GM15510 (cell line): ENCODE measurements around the gene SASH1.

Source experiments
- POLR2A ChIP-seq: IDR thresholded peaks from 3 replicates; pipeline ENCODE4 v1.6.1; 2011; ENCODE audit warnings: borderline replicate concordance; ENCODE audit not compliant: insufficient read length; ENCODE audit errors: extremely low read depth

The SASH1 gene

DNA sequence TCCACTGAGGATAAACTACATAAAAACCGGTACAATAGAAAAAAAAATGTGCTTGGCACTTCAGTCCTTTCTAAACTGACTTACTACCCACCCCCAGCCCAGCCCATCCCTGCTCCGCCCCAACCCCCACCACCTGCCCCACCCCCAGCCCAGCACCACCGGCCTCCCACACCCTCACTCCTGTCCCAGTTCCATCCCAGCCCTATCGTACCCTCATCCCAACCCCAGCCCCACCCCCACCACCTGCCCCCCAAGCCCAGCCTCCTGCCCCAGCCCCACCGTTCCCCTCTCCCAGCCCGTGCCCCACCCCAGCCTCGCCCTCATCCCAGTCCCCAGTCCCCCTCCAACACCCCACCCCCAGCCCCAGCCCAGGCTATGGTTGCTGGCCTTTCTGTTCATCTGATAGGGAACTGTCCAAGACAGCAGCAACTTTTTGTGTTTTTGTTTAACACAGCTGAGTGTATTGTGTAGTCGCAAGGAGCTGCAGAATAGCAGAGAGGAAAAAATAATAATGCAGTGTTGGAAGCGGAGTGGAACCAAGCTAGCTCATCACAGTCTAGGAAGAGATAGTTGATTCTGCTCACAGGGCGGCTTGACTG is 61.9 kb downstream of the SASH1 start:
- TF ChIP-seq POLR2A: no peak

DNA sequence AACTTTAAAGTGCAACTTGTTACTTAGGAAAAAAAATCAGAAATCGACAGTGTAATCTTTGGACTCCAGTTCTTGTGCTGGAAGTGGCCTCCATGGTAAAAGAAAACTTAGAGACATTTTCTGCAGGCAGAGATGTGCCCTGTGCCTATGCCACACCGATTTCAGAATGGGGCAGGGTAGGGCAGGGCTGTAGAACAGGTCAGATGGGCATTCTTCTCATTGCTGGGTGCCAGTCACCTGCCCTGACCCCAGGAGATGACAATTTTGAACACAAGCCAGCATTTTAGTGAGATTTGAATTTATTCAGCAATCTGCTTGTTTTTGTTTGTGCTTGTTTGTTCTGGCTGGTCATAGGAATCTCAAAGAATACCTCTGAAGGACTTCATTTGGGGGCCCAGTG is 63.3 kb downstream of the SASH1 start:
- TF ChIP-seq POLR2A: no peak

DNA sequence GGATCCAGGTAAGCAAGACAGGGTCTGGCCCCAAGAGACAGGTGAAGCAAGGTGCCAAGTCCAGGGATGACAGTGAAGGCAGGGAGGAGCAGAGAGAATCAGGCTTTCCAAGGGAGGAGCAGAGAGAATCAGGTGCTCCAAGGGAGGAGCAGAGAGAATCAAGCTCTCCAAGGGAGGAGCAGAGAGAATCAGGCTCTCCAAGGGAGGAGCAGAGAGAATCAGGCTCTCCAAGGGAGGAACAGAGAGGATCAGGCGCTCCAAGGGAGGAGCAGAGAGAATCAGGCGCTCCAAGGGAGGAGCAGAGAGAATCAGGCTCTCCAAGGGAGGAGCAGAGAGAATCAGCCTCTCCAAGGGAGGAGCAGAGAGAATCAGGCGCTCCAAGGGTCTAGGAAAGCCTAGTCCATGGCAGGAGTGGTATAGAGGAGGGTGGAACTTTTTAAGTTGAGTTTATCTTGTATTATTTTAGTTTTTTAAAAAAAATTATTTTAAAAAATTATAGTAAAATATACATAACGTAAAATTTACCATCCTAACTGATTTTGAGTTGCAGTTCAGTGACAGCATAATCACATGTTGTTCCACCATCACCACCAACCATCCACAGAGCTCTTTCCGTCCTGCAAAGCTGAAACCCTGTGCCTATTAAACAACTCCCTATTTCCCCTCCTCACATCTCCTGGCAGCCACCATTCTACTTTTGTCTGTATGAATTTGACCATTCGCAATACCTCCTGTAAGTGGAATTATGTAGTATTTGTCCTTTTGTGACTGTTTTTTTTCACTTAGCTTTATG is 64.1 kb downstream of the SASH1 start:
- TF ChIP-seq POLR2A: no peak

DNA sequence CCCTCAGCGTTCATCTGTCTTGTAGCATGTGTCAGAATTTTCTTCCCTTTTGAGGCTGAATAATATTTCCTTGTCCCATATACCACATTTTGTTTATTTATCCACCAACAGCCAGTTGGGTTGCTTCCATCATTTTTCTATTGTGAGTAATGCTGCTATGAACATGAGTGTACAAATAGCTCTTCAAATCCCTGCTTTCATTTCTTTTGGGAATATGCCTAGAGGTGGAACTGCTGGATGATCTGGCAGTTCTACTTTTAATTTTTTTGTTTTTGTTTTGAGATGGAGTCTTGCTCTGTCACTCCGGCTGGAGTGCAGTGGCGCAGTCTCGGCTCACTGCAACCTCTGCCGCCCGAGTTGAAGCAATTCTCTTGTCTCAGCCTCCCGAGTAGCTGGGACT is 64.7 kb downstream of the SASH1 start:
- no peak for TF ChIP-seq POLR2A

DNA sequence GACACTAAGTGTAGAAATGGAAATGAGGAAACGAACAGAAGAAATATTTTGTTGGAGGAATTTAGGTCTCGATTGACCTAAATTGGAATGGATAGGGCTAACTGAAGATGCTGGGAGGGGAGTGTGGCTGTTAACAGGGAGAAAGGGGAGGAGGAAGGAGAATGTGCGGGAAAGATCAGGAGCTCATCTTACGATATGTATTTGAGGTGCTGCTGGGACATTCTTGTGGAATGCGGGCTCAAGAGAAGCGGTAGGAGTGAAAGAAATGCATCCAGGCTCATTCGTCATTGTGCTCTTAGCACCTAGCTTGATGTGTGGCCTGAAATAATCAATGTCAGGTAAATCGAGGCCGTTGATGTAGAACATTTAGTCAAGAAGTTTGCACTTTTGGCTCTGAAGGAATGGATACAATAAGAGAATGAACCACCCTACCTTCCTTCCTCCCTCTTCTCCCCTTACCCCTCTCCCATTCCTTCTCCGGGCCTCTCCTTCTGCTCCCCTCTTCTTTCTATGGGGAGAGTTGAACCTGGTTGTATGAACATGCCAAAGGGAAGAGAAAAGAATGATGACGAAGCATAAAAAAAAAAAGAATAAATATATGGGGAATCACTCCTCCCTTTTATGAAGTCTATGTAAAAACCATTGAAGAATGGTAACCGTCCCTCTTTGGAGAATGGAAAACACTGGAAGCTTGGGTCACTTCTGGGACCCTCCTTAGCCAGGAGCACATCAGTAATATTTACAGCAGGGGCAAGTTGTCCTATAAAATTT is 70.9 kb downstream of the SASH1 start:
- no peak for TF ChIP-seq POLR2A

DNA sequence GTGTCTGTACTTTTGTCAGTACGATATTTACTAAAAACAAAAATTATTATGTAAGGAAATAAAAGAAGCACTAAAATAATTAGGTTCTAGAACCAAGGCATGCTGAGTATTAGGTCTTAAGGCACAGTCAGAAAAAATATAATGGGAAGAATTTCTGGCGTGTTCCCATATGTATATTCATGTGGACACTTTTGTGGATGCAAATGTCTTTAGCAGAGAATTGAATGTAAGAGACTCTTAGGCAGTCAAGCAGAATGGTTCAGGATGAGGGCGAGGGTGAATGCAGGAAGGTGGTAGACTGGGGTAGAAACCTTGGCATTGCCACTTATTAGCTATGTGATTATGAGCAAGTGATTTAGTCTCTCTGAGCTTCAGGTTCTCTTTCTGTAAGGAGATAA is 71.5 kb downstream of the SASH1 start:
- TF ChIP-seq POLR2A: no peak

DNA sequence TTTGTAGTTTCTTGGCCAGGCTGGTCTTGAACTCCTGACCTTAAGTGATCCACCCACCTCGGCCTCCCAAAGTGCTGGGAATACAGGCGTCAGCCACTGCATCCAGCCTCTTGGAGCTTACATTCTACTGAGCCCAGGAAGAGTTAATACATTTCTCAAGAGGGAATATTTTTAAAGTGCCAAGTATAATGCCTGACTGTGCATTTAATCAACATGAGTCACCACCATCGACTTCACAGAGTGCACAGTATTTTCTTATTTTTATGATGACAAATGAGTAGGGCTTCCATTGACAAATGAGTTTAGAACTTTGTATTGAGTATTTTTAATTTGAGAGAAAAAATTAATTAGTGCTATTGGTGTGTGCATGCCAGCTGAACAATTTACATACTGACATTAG is 72.2 kb downstream of the SASH1 start:
- no peak for TF ChIP-seq POLR2A

DNA sequence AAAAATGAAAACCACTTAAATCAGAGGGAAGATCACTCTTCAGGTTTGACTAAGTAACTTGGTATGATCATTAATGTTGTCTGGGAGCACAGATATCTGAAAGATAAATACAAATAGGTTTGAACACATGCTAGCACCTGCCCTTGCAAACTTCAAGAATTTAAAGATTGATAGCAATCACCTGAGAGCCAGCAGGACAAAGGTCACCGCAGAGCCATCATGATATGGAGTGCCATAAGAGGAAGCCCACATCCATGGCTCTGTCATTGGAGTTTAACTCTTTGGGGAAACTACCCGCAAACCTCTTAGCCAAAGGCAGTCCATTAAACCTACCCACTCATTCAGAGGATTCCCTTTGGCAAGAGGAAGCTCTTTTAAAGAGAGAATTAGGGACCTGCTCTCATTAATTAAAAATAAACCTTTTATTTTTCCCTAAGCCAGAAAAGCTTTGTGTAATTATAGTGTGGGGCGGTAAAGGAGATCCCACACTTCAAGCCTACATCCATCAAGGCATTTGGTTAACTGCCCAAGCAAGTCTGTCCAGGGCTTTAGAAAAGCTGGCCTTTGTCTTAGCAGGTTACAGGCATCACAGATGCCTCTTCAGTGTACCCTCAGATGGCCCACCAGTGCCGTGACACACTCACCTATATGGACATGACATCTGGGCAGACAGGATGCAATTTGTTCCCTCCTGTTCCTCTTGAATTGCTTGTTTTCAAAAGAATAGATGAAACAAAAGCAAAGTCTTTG is 73.0 kb downstream of the SASH1 start:
- TF ChIP-seq POLR2A: no peak

DNA sequence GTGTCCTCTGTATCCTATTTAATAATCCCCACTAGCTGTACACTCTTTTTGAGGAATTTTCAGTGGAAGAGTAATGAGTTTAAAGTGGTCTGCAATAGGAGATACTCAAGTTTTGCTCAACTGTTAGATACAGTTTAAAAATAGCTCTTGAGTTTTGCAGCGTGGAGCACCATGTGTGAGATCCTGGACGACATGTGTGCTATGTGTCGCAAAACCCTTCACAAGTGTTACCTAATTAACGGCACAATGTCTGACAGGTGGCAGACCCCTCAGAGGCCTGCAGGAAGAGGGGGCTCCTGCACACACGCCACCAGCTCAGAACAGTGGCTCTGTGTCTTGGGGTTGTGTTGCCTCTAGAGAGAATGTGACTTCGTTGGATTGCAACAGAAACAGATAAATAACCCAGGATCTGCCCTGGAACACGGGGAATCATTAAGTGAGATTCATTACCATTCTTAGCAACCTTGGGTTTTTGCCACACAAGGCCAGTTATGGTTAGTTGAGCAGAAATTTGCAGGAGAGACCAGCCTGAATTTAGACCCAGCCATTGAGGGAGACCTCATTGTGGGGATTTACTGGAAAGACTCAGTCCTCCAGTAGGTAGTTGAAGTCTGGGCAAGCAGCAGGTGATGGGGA is 73.8 kb downstream of the SASH1 start:
- no peak for TF ChIP-seq POLR2A

DNA sequence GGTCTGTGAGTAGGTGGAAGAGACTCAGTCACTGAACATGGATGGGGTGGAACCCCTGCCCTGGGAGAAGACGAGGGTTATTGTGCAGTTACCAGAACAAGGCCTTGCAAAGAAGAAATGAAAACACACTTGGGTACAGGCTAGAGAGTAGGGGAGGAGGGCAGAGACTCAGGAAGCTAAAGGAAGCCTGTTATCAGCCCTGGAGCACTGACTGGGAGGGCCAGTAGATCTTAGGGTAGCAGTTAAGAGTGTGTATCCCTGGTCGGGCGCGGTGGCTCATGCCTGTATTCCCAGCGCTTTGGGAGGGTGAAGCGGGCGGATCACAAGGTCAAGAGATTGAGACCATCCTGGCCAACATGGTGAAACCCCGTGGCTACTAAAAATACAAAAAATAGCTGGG is 74.4 kb downstream of the SASH1 start:
- no peak for TF ChIP-seq POLR2A

DNA sequence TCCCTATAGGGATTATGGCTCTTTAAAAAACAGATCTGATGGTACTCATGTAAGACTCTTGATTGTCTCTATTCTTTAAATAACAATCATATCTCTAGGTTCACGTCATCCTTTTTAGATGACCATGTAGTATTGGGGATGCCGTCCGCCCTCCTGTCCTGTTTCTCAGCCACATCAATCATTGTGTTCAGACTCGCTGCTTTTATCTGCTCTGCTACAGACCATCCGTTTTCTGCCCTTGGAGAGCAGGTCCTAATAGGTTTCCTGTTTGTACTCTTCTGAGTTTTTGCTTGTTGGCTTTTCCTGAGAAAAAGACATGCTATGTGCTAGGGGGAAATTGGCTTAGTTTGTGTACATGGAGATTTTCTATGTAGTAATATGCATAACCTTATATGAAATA is 76.8 kb downstream of the SASH1 start:
- TF ChIP-seq POLR2A: no peak

DNA sequence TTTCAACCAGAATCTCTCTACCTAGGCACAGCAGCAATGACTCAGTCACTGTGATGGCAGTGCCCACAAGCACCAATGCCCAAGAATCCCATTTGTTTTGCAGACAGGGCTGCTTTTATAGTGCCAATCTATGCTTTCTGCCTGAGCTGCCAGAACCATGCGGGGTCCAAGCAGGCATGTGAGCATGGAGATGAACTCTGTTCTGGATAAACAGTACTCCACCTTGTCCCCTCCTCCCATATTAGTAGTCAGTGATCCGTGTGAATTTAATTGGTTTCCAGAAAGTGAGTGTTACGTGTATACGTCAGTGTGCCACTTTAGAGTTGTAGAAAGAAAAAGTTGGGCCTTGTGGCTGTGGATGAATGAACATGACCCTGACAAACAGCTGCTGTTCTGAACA is 79.4 kb downstream of the SASH1 start:
- TF ChIP-seq POLR2A: no peak

DNA sequence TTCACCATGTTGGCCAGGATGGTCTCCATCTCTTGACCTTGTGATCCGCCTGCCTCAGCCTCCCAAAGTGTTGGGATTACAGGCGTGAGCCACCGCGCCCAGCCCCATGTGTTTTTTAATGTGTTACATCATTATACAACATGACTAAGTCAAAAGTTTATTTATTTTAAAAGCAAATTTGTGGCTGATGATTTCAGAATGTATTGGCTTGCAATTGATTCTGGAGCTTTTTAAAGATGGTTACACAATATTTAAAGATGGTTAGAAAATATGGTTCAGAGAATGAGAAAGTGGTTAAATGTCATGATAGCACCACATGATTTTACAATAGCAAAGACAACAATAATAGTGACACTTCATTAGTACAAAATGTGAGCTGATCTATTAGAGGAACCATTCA is 80.5 kb downstream of the SASH1 start:
- no peak for TF ChIP-seq POLR2A

DNA sequence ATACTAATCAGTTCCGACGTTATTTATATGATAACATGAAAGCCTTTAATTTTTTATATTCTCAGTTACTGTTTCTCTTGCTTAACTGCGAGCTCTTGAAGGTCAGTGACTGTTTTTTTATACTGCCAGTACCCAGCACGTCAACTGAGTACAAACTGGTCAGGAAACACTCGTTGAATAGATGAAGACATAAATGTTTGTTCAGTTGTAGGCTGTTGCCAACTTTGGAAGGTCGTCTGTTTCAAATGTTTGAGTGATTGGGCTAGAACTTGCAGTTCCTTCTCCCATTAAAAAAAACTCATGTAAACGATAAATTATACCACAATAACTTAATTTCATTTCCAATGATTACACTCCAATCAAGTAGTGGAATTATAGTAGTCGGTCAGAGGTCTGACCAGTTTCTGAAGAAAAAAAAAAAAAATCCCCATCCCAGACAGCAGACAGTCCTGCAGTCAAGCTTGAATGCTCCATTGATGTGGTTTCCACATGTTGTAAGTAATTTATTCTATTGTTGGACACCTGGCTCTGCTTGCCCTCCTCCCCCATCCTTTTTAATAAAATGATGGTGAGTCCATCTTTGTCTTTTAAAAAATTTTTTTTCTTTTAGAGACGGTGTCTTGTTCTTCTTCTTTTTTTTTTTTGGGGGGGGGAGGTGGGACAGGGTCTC is 81.1 kb downstream of the SASH1 start:
- TF ChIP-seq POLR2A: no peak
